Endodermal cell (in vitro differentiated cells): ENCODE data around the gene GSTM4. TPM values are rescaled to one million over a fixed set of nuclear protein-coding genes. Genes with fewer than 3 reads are reported as not detected.
"Not testable (repeated sequence)": the region's sequence is repeated elsewhere in the genome, so short reads cannot be mapped to it uniquely, and the experiment has no call there.

Experiments used
- DNase-seq: peaks from one replicate; pipeline ENCODE4 v3.0.0-alpha.2; 2017
- H3K27ac ChIP-seq: 2 replicates; pipeline ENCODE4 v1.5.1; 2013; ENCODE audit warnings: mild to moderate bottlenecking, low read depth, low read length, moderate library complexity
- H3K27me3 ChIP-seq: 2 replicates; pipeline ENCODE4 v1.6.1; 2013; ENCODE audit warnings: mild to moderate bottlenecking, low read length, moderate library complexity; ENCODE audit not compliant: insufficient read depth, control insufficient read depth, poor library complexity, severe bottlenecking
- H3K36me3 ChIP-seq: 2 replicates; pipeline ENCODE4 v1.7.0; 2013; ENCODE audit warnings: mild to moderate bottlenecking, low read length, moderate library complexity; ENCODE audit not compliant: control insufficient read depth, insufficient read depth
- H3K4me1 ChIP-seq: one replicate; pipeline ENCODE4 v1.7.0; 2013; ENCODE audit warnings: low read length; ENCODE audit not compliant: control insufficient read depth, insufficient read depth
- H3K4me3 ChIP-seq: 2 replicates; pipeline ENCODE4 v1.5.1; 2013; ENCODE audit warnings: mild to moderate bottlenecking, low read length, moderate library complexity
- H3K9ac ChIP-seq: 2 replicates; pipeline ENCODE4 v1.6.1; 2013; ENCODE audit warnings: mild to moderate bottlenecking, low read length, moderate library complexity; ENCODE audit not compliant: poor library complexity, severe bottlenecking; ENCODE audit errors: extremely low read depth
- H3K9me3 ChIP-seq: 2 replicates; pipeline ENCODE4 v1.6.1; 2013; ENCODE audit warnings: mild to moderate bottlenecking, low read length, moderate library complexity; ENCODE audit not compliant: control insufficient read depth
- H3K27ac Mint-ChIP-seq: 2 replicates; pipeline ENCODE4 v1.8.0; 2020; ENCODE audit warnings: mixed read lengths
- H3K27me3 Mint-ChIP-seq: 2 replicates; pipeline ENCODE4 v1.8.0; 2021; ENCODE audit warnings: mild to moderate bottlenecking, mixed read lengths; ENCODE audit not compliant: insufficient read depth
- H3K36me3 Mint-ChIP-seq: 2 replicates; pipeline ENCODE4 v1.8.0; 2020; ENCODE audit warnings: low read depth, mixed read lengths
- H3K4me1 Mint-ChIP-seq: 2 replicates; pipeline ENCODE4 v1.8.0; 2020; ENCODE audit warnings: mixed read lengths
- H3K4me3 Mint-ChIP-seq: 2 replicates; pipeline ENCODE4 v1.8.0; 2020; ENCODE audit warnings: mild to moderate bottlenecking, moderate library complexity, mixed read lengths
- H3K9me3 Mint-ChIP-seq: 2 replicates; pipeline ENCODE4 v1.8.0; 2020; ENCODE audit warnings: mild to moderate bottlenecking, mixed read lengths
- WGBS, 2 experiments: methylation state at CpG; one replicate each; pipeline versions ENCODE4 v1.1.5 to v1.1.7; 2013; ENCODE audit warnings: missing lambda C conversion rate in 2 of 2, mixed read lengths in 1 of 2; ENCODE audit not compliant: insufficient coverage in 1 of 2, insufficient read length in 1 of 2; 5-methylcytosine and 5-hydroxymethylcytosine counted together
- total RNA-seq, 2 donors: library from RNA; stranded (reverse); fragmentation: NEBNext Ultra II Directional in 1 of 2; extraction: Animal tissue kit (Norgen Biotek cat#: 25700) in 1 of 2; gene quantifications; 2 replicates in 1 of 2; 3 replicates in 1 of 2; pipeline ENCODE4 v1.2.1, GENCODE V29; 2021
- TF ChIP-seq, protein P1 (sequence below): fragments of 200-600 bp; sonication (generic); conservative IDR thresholded peaks from 2 replicates; pipeline ENCODE4 v1.5.0; 2021; ENCODE audit warnings: antibody characterized with exemption, mild to moderate bottlenecking

Gene GSTM4
- total RNA-seq, 2 donors from 2014 or later, result 20.1 to 28.5 TPM

DNA sequence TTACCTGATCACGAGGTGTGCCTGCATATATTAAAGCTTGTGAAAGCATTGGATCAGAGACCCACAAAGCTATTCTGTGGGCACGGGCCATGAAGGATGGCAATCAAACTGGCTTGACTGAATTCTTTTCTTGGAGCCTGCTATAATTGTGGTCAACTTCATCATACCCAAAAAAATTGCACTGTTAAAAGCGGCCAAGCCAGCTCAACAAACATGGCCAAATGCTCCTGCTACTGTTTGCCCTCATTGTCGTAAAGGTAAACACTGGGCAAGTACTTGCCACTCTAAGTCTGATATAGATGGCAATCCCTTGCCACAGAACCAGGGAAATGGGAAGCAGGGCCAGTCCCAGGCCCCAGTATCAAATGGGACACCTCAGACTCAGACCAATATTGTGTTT lies 49.5 kb downstream of the GSTM4 start:
- Mint-ChIP-seq H3K4me3 (no peak overlapping the region), H3K4me1 (no peaks in the 10 kb centered on the region), H3K27me3 (peaks cover 2% of the 10 kb centered on the region), H3K9me3 (peaks cover 57% of the 10 kb centered on the region), H3K36me3 (peaks cover 5% of the 10 kb centered on the region), H3K27ac (no peak overlapping the region)
- no peak overlapping the region for H3K4me3 ChIP-seq
- H3K9me3 ChIP-seq, result peaks cover 28% of the 10 kb centered on the region
- 89% methylated on average over 4 of the region's 4 CpGs for WGBS, 2 experiments
- no peaks in the 10 kb centered on the region for H3K36me3 ChIP-seq
- no peaks in the 10 kb centered on the region for H3K4me1 ChIP-seq
- no peak for DNase-seq
- no peaks in the 10 kb centered on the region for H3K27me3 ChIP-seq
- H3K9ac ChIP-seq, result no peak overlapping the region
- no peak overlapping the region for H3K27ac ChIP-seq
- TF ChIP-seq, protein P1, sequence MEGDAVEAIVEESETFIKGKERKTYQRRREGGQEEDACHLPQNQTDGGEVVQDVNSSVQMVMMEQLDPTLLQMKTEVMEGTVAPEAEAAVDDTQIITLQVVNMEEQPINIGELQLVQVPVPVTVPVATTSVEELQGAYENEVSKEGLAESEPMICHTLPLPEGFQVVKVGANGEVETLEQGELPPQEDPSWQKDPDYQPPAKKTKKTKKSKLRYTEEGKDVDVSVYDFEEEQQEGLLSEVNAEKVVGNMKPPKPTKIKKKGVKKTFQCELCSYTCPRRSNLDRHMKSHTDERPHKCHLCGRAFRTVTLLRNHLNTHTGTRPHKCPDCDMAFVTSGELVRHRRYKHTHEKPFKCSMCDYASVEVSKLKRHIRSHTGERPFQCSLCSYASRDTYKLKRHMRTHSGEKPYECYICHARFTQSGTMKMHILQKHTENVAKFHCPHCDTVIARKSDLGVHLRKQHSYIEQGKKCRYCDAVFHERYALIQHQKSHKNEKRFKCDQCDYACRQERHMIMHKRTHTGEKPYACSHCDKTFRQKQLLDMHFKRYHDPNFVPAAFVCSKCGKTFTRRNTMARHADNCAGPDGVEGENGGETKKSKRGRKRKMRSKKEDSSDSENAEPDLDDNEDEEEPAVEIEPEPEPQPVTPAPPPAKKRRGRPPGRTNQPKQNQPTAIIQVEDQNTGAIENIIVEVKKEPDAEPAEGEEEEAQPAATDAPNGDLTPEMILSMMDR, result no peak

DNA sequence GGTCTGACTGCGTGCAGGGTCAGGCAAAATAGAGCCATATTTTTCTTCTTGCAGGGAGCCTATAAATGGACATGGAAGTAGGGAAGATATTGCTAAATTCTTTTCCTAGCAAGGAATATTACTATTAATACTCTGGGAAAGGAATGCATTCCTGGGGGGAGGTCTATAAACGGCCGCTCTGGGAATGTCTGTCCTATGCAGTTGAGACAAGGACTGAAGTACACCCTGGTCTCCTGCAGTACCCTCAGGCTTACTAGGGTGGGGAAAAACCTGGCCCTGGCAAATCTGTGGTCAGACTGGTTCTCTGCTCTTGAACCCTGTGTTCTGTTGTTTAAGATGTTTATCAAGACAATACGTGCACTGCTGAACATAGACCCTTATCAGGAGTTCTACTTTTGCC lies 53.0 kb downstream of the GSTM4 start:
- DNase-seq, H3K27ac Mint-ChIP-seq, H3K4me1 Mint-ChIP-seq, H3K9ac ChIP-seq, H3K27me3 ChIP-seq, H3K36me3 ChIP-seq, H3K36me3 Mint-ChIP-seq, H3K27me3 Mint-ChIP-seq, H3K4me3 ChIP-seq, H3K27ac ChIP-seq, H3K4me1 ChIP-seq, H3K4me3 Mint-ChIP-seq: not testable (repeated sequence)
- peaks cover 46% of the 10 kb centered on the region for H3K9me3 Mint-ChIP-seq
- WGBS, 2 experiments, result 93 to 97% methylated on average over 4 of the region's 4 CpGs
- peaks cover 18% of the 10 kb centered on the region for H3K9me3 ChIP-seq

DNA sequence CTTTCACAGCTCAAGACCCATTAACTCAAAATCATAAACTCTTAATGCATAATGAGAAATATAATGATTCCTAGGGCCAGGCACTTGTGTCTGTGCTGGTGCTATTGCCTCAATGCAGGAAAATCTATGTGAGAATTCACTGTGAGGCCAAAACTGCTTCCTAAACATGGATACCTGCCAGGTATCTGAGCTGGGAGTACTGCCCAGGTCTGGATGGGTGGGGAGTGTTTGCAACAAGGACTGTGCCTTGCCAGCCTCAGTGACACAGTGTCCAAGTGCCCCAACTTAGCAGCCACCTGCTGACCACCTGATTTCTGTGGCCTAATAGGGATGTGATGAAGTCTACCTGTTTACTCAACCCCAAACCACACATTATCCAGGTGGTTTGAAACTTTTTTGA lies 53.9 kb downstream of the GSTM4 start:
- DNase-seq, H3K4me3 Mint-ChIP-seq, H3K27ac Mint-ChIP-seq, H3K36me3 ChIP-seq, H3K36me3 Mint-ChIP-seq, H3K27ac ChIP-seq, H3K9ac ChIP-seq, H3K4me3 ChIP-seq, H3K4me1 ChIP-seq, H3K27me3 Mint-ChIP-seq, H3K4me1 Mint-ChIP-seq, H3K27me3 ChIP-seq: not testable (repeated sequence)
- H3K9me3 ChIP-seq, result peaks cover 17% of the 10 kb centered on the region
- H3K9me3 Mint-ChIP-seq, result peaks cover 38% of the 10 kb centered on the region

Other genes starting within 250 kb of the GSTM4 start
- 100 to 1,000 TPM; 117 to 122 TPM for gene PSMA5, start 229.7 kb upstream of the GSTM4 start, total RNA-seq
- gene SYPL2, start 189.6 kb upstream of the GSTM4 start, total RNA-seq, result under 1 TPM in 1 of 2 donors, not detected in 1; 0.64 TPM
- gene ATXN7L2, start 172.2 kb upstream of the GSTM4 start, total RNA-seq, result 1 to 10 TPM; 5.1 to 6.1 TPM
- gene CYB561D1, start 162.0 kb upstream of the GSTM4 start, total RNA-seq, result 1 to 10 TPM; 4.8 to 6.5 TPM
- gene AMIGO1, start 146.4 kb upstream of the GSTM4 start, total RNA-seq, result 1 to 10 TPM; 2.4 to 2.7 TPM
- under 1 TPM in 1 of 2 donors, not detected in 1; 0.93 TPM for gene GPR61, start 116.2 kb upstream of the GSTM4 start, total RNA-seq
- 10 to 100 TPM; 10.1 to 10.9 TPM for gene GNAI3, start 107.5 kb upstream of the GSTM4 start, total RNA-seq
- gene GNAT2, start 36.5 kb upstream of the GSTM4 start, total RNA-seq, result not detected
- 10 to 100 TPM; 55.7 to 69.3 TPM for gene AMPD2, start 36.3 kb upstream of the GSTM4 start, total RNA-seq
- gene GSTM2, start 12.0 kb downstream of the GSTM4 start, total RNA-seq, result 10 to 100 TPM; 18.4 to 30.3 TPM
- 10 to 100 TPM; 23.0 to 65.6 TPM for gene GSTM1, start 31.7 kb downstream of the GSTM4 start, total RNA-seq
- gene GSTM5, start 56.2 kb downstream of the GSTM4 start, total RNA-seq, result under 1 TPM; 0.13 to 0.70 TPM
- 10 to 100 TPM in 1 of 2 donors, 1 to 10 TPM in 1; 5.5 to 10.3 TPM for gene GSTM3, start 84.9 kb downstream of the GSTM4 start, total RNA-seq
- gene EPS8L3, start 107.8 kb downstream of the GSTM4 start, total RNA-seq, result not detected